GM21367 (cell line): ENCODE data around the gene RPL18A.

ENCODE experiments used
- ATAC-seq: cut with Tn5 transposase; IDR thresholded peaks from one replicate; pipeline ENCODE4 v1.9.1; 2021; ENCODE audit not compliant: unreplicated experiment

RPL18A gene

DNA sequence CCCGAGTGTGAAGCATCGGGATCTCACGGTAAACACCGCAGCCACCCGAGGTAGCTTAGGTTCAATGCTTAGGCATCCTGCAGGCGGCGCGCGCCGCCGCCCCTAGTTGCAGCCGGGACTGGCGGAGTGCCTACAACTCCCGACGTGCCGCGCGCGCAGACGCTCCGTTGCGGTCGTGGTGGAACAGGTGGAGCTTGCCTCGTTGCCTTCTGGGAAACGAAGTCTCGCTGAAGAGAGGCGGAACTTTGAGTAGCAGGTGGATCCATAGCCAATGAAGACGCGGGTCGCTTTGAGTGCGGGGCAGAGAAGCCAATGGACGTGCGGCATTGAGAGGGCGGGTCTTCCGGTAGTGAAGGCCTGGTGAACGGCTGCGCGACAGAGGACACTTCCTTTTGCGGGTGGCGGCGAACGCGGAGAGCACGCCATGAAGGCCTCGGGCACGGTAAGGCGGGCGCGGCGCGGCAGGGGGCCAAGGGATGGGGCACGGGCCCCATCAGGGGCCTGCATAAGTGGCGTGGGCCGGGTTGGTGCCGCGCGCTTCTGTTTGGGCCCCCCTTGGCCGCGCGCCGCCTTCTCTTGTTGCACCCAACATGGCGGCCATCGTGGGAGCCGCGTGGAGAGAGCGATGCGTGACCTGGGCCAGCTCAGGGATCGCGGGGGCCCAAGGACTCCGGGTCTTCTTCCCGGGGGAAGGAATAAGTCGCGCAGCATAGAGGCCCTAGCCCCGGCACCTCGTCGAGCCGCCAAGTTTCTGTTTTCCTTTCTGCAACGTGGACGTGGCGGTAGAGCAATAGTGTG, at the start of gene RPL18A:
TSS of gene RPL18A (plus strand) at position 378 of the 798 bp plus-strand sequence. CDS start at position 425, 47 bp downstream.
- ATAC-seq, result peak; percentile 79

DNA sequence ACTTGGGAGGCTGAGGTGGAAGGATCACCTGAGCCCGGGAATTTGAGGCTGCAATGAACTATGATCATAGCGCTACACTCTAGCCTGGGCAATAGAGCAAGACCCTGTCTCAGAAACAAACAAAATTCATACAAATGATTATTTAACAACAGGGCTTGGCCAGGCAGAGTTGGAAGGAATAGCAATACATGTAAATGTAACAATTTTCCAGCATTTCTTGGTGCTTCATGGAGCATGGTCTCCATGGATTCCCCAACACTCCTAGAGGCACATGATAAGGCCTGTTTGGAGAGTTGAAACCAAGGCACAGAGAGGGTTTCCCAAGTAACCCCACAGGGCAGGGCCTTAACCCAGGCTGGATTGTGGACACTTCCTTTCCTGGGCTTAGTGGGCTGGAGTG, 48.6 kb upstream of the RPL18A start:
- no peak for ATAC-seq

DNA sequence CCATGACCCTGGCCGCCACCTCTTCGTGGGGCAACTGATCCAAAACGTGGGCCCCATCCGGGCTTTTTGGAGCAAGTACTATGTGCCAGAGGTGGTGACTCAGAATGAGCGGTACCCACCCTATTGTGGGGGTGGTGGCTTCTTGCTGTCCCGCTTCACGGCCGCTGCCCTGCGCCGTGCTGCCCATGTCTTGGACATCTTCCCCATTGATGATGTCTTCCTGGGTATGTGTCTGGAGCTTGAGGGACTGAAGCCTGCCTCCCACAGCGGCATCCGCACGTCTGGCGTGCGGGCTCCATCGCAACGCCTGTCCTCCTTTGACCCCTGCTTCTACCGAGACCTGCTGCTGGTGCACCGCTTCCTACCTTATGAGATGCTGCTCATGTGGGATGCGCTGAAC, 48.0 kb upstream of the RPL18A start:
- ATAC-seq, result no peak

DNA sequence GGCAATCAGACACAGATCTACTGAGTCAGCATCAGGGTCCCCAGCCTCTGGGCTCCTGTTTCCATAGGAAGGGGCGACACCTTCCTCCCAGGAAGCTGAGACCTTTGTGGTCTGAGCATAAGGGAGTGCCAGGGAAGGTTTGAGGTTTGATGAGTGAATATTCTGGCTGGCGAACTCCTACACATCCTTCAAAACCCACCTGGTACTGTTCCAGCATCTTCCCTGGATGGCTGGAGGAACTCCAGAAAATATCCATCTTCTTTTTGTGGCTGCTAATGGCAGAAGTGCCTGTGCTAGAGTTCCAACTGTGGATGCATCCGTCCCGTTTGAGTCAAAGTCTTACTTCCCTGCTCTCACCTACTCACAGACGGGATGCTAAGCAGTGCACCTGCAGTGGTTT, 47.6 kb upstream of the RPL18A start:
- no peak for ATAC-seq

DNA sequence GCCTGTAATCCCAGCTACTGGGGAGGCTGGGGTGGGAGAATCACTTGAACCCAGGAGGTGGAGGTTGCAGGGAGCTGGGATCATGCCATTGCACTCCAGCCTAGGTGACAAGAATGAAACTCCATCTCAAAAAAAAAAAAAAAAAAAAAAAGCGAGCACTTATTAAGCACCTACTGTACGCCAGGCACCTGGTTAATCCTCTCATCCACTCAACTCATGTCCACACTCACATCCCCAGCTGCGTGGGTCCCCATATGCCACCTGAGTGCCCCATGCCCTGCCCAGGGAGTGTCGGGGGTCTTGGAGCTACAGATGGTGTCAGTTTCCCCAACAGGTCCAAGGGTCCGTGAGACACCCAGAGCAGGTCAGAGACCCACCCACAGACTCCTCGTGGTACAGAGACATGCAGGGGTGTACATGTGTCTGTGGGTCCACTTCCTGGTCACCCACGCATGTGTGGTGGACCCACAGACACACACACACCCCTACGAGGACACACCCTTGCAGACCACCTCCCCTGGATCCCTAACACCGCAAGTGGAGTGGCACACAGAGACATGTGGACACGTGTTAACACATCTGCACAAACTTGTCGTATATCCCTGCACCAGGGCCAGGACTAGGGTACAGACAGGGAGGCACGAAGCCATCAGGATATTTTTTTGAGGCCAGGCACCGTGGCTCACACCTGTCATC, 41.9 kb upstream of the RPL18A start:
- ATAC-seq, result no peak

GRCh38 chr19:17821190-17821589, 38.5 kb upstream of the RPL18A start, which contains the start of gene INSL3:
Gene INSL3 (minus strand): TSS chr19:17821519. CDS start chr19:17821506, 13 bp downstream.
- no peak for ATAC-seq

DNA sequence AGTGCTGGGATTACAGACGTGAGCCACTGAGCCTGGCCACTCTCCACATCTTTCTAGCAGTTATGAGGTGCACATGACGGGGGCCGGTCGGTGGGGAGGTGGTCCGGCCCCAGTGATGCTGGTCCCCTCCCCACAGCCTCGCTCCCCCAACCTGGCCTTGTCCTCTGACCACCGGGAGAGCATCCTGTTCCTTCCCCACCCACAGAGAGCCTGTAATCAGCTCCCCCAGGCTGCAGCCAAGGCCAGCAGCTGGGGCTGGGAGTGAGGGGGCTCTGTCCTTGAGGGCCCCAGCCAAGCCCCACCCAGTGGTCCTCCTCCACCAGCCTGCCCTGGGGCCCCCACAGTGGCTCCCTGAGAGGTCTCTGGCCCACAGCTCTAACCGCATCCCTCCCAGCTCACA, 35.4 kb upstream of the RPL18A start:
- ATAC-seq, result no peak

GRCh38 chr19:17826508-17827056, 33.1 kb upstream of the RPL18A start:
- ATAC-seq, result no peak

- ATAC-seq, result no peak
Measured at GRCh38 chr19:17829855-17830566, 29.7 kb upstream of the RPL18A start.

DNA sequence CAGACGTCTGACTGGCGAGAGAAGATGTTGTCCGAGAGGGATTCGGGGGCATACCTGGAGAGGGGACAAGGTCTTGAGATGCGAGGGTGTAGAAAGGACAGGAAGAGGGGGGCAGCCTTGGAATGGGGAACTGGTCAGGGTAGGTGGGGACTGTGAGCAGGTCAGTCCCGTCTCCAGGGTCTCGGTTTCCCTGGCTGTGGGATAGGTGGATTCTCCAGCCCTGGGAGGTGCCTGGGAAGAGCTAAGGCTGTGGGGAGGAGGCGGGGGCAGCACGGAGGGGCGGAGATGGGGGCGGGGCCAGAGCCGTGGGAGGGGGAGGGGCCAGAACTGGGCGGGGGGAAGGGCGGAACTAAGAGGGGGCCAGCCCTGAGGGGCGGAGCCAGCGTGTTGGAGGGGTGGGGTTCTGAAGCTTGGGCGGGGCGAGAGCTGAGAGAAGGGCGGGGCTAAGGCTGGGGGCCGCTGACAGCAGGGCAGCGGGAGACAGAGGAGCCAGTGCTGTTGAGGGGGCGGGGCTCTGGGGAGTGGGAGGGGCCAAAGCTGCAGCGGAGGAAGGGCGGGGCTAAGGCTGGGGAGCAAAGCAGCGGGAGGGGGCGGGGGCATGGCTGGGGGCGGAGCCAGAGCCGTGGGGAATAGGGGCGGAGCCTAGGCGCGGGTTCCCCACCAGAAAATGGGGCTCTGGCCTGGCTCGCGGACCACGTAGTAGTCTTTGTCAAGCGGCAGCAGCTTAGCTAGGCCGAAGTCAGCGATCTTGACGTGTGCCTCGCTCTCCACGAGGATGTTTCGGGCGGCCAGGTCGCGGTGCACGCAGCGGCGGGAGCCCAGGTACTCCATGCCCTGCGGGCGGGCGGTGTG, 28.9 kb upstream of the RPL18A start:
- no peak for ATAC-seq

DNA sequence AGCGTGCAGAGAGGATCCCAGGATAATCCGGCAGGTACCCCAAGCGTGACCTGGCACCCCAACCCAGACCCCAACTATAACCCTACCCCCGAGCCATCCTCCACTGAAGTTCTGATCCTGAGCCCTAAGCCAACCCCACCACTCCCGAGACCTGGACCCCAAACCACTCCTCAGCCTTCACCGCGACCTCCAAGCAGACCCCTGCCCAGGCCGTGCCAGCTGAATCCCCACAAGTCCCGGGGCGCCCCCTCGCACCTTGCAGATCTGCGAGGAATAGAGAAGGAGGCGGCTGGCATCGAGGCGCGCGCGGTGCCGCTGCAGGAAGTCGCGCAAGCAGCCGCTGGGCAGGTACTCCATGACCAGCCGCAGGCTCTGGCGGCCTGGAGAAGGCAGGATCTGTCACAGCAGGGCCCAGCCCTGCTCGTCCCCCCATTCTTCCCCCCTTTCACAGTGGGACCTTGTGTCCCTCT, 28.3 kb upstream of the RPL18A start:
- no peak for ATAC-seq

DNA sequence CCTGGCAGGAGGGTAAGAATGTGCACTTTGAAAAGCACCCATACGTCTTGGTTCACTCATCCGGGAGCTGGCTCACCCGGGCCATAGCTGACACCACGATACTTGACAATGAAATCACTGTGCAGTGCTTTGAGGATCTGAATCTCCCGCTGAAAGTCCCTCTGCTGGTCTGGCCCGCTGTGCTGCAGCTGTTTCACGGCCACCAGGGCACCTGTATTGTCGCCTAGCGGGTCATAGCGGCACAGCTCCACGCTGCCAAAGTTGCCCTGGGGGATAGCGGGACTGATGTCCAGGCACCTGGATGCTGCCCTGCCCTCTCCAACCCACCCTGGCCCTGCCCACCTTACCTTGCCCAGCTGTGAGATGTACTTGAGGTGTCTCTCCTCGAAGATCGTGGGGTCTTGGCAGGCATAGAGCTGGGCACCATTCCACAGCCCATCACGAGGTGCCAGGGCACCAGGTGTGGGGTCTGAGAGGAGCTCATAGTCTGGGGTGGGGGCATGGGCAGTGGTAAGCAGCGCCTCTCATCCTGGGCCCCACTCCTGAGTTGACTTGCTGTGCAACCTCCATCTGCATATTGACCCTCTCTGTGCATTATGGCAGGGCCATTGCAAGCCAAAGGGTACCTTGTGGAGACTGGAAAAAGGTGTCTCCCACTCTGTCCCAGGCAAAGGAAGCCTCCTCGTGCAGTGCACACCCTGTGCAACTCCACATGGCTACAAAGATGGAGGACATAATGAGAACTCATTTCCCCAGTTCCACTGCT, 27.1 kb upstream of the RPL18A start:
- ATAC-seq, result no peak

DNA sequence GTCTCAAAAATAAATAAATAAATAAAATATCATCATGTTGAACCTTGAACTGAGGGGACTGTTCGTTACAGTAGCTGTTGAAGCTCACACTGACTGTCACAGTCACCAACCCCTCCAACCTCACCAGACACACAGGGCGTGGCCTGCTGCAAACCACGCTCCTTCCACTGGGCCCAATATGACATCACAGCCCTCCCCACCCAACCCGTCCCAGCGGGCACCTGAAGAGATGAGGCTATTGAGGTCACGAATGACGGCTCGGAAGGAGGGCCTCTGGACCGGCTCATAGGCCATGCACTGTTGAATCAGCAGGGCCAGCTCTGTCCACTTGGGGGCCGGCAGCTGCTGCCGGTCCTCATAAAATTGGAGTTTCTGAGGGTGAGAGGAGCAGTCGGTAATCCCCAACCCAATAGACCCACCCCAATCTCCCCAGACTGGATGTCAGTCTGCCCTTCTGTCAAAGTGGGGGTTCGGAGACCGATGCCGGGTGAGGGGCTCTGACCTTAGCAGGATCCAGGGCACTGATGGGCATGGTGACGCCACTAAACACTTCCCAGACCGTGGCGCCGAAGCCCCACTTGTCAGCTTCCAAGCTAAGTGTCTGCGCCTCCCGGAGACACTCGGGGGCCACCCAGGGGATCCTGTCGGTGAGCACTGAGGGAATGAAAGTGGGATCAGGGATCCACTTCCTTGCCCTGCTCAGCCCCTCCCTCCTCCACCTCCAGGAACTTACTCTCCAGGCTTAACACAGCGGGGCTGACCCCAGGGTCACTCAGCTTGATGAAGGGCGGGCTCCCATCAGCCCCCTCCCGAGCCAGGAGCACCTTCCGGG, 25.1 kb upstream of the RPL18A start:
- no peak for ATAC-seq

DNA sequence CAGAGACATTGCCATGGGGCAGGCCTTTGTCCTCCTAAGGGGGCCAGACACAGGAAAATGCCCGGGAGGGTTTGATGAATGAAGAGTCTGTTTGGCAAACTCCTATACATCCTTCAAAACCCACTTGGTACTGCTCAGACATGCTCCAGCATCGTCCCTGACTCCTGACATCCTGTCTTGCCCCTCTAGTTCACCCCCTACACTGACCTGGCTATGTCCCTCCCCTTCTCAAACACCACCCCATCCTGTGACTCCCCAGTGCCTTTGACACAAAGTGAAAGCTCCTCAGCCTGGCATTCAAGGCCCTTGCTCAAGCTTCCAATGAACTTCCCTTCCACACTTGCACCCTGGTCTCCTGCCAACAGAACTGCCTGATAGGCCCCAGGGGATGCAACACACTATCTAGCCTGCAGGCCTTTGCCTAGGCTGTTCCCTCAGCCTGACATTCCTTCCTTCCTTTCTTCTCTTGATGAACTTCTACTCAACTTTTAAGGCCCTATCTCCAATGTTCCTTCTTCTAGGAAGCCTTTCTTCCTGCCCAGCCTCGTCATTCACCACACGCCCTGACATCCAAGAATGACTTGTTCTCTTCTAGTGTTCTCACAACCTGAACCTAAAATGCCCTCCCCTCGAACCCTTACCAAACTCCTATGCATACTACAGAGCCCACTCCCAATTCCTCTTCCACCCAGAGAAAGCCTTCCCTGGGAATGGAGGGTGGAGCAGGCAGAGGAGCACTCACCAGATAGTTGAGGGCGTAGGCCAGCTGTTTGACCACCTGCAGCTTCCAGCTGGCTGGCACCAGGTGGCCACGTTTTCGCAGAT, 24.3 kb upstream of the RPL18A start:
- no peak for ATAC-seq

DNA sequence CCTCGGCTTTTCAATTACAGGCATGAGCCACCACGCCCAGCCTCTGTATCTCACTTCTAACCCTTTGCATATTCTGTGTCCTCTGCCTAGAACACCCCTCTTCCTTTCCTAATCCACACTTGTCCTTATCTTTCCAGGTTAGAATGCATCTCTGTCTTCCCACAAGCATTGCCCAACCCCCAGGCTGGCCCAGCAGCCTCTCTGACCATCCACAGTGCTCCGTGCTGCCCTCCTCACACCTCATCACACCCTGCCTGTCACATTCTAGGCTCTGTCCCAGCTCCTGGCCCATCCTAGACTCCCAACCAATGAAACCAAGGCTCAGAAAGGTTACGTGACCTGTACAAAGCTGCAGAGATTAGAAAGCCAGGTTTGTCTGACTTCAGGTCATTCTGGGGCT, 23.2 kb upstream of the RPL18A start:
- ATAC-seq, result no peak

DNA sequence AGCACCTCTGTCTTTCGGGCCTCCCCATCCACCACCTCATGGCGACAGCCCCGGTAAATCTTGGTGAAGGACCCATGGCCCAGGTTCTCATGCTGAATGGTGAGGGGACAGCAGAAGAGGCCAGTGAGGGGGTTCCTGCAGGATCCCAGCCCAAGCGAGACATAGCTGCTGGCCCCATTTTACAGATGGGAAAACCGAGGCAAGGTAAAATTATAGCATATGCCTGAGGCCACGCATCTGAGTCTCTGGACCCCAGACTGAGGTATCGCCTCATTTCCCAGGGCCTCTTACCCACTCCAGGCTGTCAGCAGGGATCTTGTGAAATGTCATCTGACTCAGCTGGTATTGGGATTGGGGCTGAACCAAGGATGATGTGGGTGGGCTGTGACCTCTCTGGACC, 21.7 kb upstream of the RPL18A start:
- no peak for ATAC-seq

DNA sequence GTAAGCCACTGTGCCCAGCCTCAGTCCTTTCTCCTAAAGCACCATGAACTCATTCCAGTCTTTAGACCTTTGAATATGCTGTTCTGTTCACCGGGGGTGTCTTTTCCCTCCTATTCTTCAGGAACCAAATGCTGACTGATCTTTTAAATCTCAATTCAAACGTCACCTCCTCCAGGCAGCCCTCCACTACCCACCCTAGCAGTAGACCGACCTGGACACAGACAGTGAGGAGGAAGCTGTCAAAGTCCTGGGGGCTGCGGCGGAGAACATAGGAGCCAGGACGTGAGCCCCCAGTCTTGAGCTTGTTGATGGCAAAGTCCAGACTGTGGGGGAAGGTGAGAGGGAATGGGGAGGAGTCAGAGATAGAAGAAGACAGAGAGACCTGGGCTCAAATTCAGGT, 19.7 kb upstream of the RPL18A start:
- no peak for ATAC-seq

GRCh38 chr19:17841371-17841809, 18.3 kb upstream of the RPL18A start:
- ATAC-seq, result no peak
